ENCODE measurements around the gene C11orf52. TPM values are rescaled to one million over a fixed set of nuclear protein-coding genes. Genes with fewer than 3 reads are reported as not detected.
A peak's percentile ranks its signal among the peaks of the same experiment; 100 is the strongest.

C11orf52 gene
- total and polyA plus RNA-seq, 8 donors = 9.3 to 23.3 (median 12.6) TPM

GRCh38 chr11:111969344-111969743, 50.6 kb downstream of the C11orf52 start:
- 80 to 92% methylated on average over 3 of the region's 3 CpGs for WGBS, 2 donors
- intact Hi-C loops (cut with DNase I) = no loop called here
- H3K27ac ChIP-seq = no peak overlapping the region
- FAIRE-seq (no peak), ATAC-seq (no peak), DNase-seq (no peak)
- no peaks in the 10 kb centered on the region for H3K9me3 ChIP-seq
- no peaks in the 10 kb centered on the region for H3K27me3 ChIP-seq
- H3K4me1 ChIP-seq = no peaks in the 10 kb centered on the region
- TF ChIP-seq CTCF (IDR thresholded peaks at IDR 0.05) = no peak
- H3K4me3 ChIP-seq = no peak overlapping the region
- no peaks in the 10 kb centered on the region for H3K36me3 ChIP-seq

- intact Hi-C loops (cut with DNase I) = no loop called here
- DNase-seq (no peak), ATAC-seq (no peak), FAIRE-seq (no peak)
- Histone ChIP-seq H3K27ac (no peak overlapping the region), H3K36me3 (no peaks in the 10 kb centered on the region), H3K4me1 (peaks cover 0 to 5% (median 0%) of the 10 kb centered on the region in 3 donors), H3K9me3 (no peaks in the 10 kb centered on the region), H3K27me3 (no peaks in the 10 kb centered on the region), H3K4me3 (no peak overlapping the region)
- WGBS, 2 donors = 80 to 82% methylated on average over 2 of the region's 2 CpGs
- no peak for TF ChIP-seq CTCF (IDR thresholded peaks at IDR 0.05)
These were observed 55.7 kb downstream of the C11orf52 start for GRCh38 chr11:111974446-111974845.

GRCh38 chr11:111975076-111975806, 56.5 kb downstream of the C11orf52 start:
- no peak for TF ChIP-seq CTCF (IDR thresholded peaks at IDR 0.05)
- ATAC-seq (peak in 2 of 4 donors; percentile 19 to 27), DNase-seq (no peak), FAIRE-seq (no peak)
- H3K4me1 ChIP-seq = peaks cover 0 to 5% (median 0%) of the 10 kb centered on the region in 3 donors
- H3K9me3 ChIP-seq = no peaks in the 10 kb centered on the region
- H3K36me3 ChIP-seq = no peaks in the 10 kb centered on the region
- no peaks in the 10 kb centered on the region for H3K27me3 ChIP-seq
- H3K4me3 ChIP-seq = no peak overlapping the region
- intact Hi-C loops (cut with DNase I) = loop anchor here in 1 of 3 donors (5.0 kb wide), 1 partner anchor 98 kb away; the partner anchor contains the start of genes CFAP68 and FDXACB1
- no peak overlapping the region for H3K27ac ChIP-seq
- WGBS, 2 donors = 38 to 39% methylated on average over 2 of the region's 2 CpGs

GRCh38 chr11:111976119-111976766, 57.5 kb downstream of the C11orf52 start:
- TF ChIP-seq CTCF (IDR thresholded peaks at IDR 0.05) = no peak
- WGBS, 2 donors = 81 to 89% methylated on average over 7 of the region's 7 CpGs
- DNase-seq = no peak
- no peak for FAIRE-seq
- ATAC-seq = no peak
- Histone ChIP-seq H3K4me1 (peaks cover 0 to 5% (median 0%) of the 10 kb centered on the region in 3 donors), H3K4me3 (peak overlapping the region in 2 of 4 donors; percentile 59 to 67), H3K9me3 (no peaks in the 10 kb centered on the region), H3K36me3 (no peaks in the 10 kb centered on the region), H3K27ac (peak overlapping the region in 3 of 4 donors; percentile 33 to 46 (median 34)), H3K27me3 (no peaks in the 10 kb centered on the region)
- intact Hi-C loops (cut with DNase I) = loop anchor here in 1 of 3 donors (5.0 kb wide), 1 partner anchor 99 kb away; the partner anchor contains the start of genes CFAP68 and FDXACB1

Other genes with a start within 250 kb of the C11orf52 start
- gene PPP2R1B, start 152.5 kb upstream of the C11orf52 start, total RNA-seq = 10 to 100 TPM; 23.2 to 50.1 (median 34.5) TPM
- 10 to 100 TPM; 12.6 to 15.9 TPM for gene PPP2R1B, start 152.5 kb upstream of the C11orf52 start, polyA plus RNA-seq
- 10 to 100 TPM; 15.7 to 25.7 (median 21.8) TPM for gene ALG9, start 47.3 kb upstream of the C11orf52 start, total RNA-seq
- gene ALG9, start 47.3 kb upstream of the C11orf52 start, polyA plus RNA-seq = 10 to 100 TPM; 19.8 to 37.0 TPM
- gene FDXACB1, start 39.7 kb upstream of the C11orf52 start, total RNA-seq = 1 to 10 TPM in 3 of 6 donors, under 1 TPM in 3; 0.51 to 1.2 (median 1.1) TPM
- gene FDXACB1, start 39.7 kb upstream of the C11orf52 start, polyA plus RNA-seq = 1 to 10 TPM; 1.6 to 2.1 TPM
- 10 to 100 TPM; 14.3 to 24.9 (median 16.0) TPM for gene CFAP68, start 39.4 kb upstream of the C11orf52 start, total RNA-seq
- 10 to 100 TPM; 25.0 to 26.9 TPM for gene CFAP68, start 39.4 kb upstream of the C11orf52 start, polyA plus RNA-seq
- gene CRYAB, start 7.1 kb upstream of the C11orf52 start, total RNA-seq = 10 to 100 TPM in 4 of 6 donors, 1 to 10 TPM in 2; 7.2 to 66.6 (median 16.3) TPM
- gene CRYAB, start 7.1 kb upstream of the C11orf52 start, polyA plus RNA-seq = 10 to 100 TPM; 36.1 to 81.8 TPM
- gene HSPB2, start 6.2 kb upstream of the C11orf52 start, total RNA-seq = under 1 TPM in 5 of 6 donors, not detected in 1; 0.32 to 0.86 (median 0.61) TPM
- 1 to 10 TPM in 1 of 2 donors, under 1 TPM in 1; 0.85 to 1.5 TPM for gene HSPB2, start 6.2 kb upstream of the C11orf52 start, polyA plus RNA-seq
- 10 to 100 TPM in 1 of 6 donors, 1 to 10 TPM in 5; 3.8 to 11.3 (median 5.9) TPM for gene DIXDC1, start 18.4 kb downstream of the C11orf52 start, total RNA-seq
- gene DIXDC1, start 18.4 kb downstream of the C11orf52 start, polyA plus RNA-seq = 1 to 10 TPM; 3.1 to 4.2 TPM
- gene DLAT, start 106.5 kb downstream of the C11orf52 start, total RNA-seq = 10 to 100 TPM in 2 of 6 donors, 1 to 10 TPM in 4; 5.5 to 13.9 (median 8.6) TPM
- gene DLAT, start 106.5 kb downstream of the C11orf52 start, polyA plus RNA-seq = 1 to 10 TPM; 4.2 to 8.2 TPM
- gene PIH1D2, start 155.1 kb downstream of the C11orf52 start, total RNA-seq = 1 to 10 TPM in 4 of 6 donors, under 1 TPM in 2; 0.69 to 1.5 (median 1.1) TPM
- gene PIH1D2, start 155.1 kb downstream of the C11orf52 start, polyA plus RNA-seq = 1 to 10 TPM; 1.2 to 1.5 TPM
- 10 to 100 TPM in 2 of 6 donors, 1 to 10 TPM in 4; 7.5 to 13.4 (median 9.1) TPM for gene NKAPD1, start 155.4 kb downstream of the C11orf52 start, total RNA-seq
- 1 to 10 TPM; 7.0 to 8.5 TPM for gene NKAPD1, start 155.4 kb downstream of the C11orf52 start, polyA plus RNA-seq
- 10 to 100 TPM; 12.7 to 22.4 (median 17.7) TPM for gene TIMM8B, start 167.8 kb downstream of the C11orf52 start, total RNA-seq
- gene TIMM8B, start 167.8 kb downstream of the C11orf52 start, polyA plus RNA-seq = 10 to 100 TPM; 38.5 to 49.4 TPM
- 10 to 100 TPM; 30.4 to 49.9 (median 39.7) TPM for gene SDHD, start 168.0 kb downstream of the C11orf52 start, total RNA-seq
- 10 to 100 TPM; 28.5 to 53.1 TPM for gene SDHD, start 168.0 kb downstream of the C11orf52 start, polyA plus RNA-seq
- gene IL18, start 245.2 kb downstream of the C11orf52 start, total RNA-seq = 10 to 100 TPM in 1 of 6 donors, 1 to 10 TPM in 4, under 1 TPM in 1; 0.83 to 12.1 (median 4.5) TPM
- gene IL18, start 245.2 kb downstream of the C11orf52 start, polyA plus RNA-seq = 1 to 10 TPM; 9.1 to 9.8 TPM
- not detected for gene TEX12, start 248.5 kb downstream of the C11orf52 start, total RNA-seq
- gene TEX12, start 248.5 kb downstream of the C11orf52 start, polyA plus RNA-seq = under 1 TPM in 1 of 2 donors, not detected in 1; 0.19 TPM

All from pancreas (tissue), 10 donors.